Islet precursor cell (in vitro differentiated cells): Measurements from ENCODE around the gene TATDN2.
"Not testable (repeated sequence)": the region's sequence is repeated elsewhere in the genome, so short reads cannot be mapped to it uniquely, and the experiment has no call there.

Source experiments
- DNase-seq: peaks from one replicate; pipeline ENCODE4 v3.0.0-alpha.2; 2018

The TATDN2 gene

GRCh38 chr3:10292505-10293419 is 44.5 kb downstream of the TATDN2 start, which contains the start of gene GHRL:
GHRL (minus strand) TSS chr3:10292947; CDS start chr3:10290180, 2,767 bp downstream.
- no peak for DNase-seq

- DNase-seq = no peak
Measured at GRCh38 chr3:10294030-10294586, 45.8 kb downstream of the TATDN2 start.

- DNase-seq = not testable (repeated sequence)
Measured at GRCh38 chr3:10298064-10298463, 49.8 kb downstream of the TATDN2 start.

- DNase-seq = no peak
Measured at GRCh38 chr3:10299175-10299574, 50.9 kb downstream of the TATDN2 start.

GRCh38 chr3:10299679-10300078 is 51.4 kb downstream of the TATDN2 start:
- DNase-seq = no peak

- DNase-seq = no peak
Measured at GRCh38 chr3:10300087-10300486, 51.8 kb downstream of the TATDN2 start.

- DNase-seq = no peak
Measured at GRCh38 chr3:10303105-10303504, 54.8 kb downstream of the TATDN2 start.

- DNase-seq = no peak
Measured at GRCh38 chr3:10303785-10304184, 55.5 kb downstream of the TATDN2 start.

GRCh38 chr3:10304905-10305304 is 56.6 kb downstream of the TATDN2 start:
- DNase-seq = no peak

- no peak for DNase-seq
Measured at GRCh38 chr3:10305331-10305902, 57.2 kb downstream of the TATDN2 start.

- no peak for DNase-seq
Measured at GRCh38 chr3:10306156-10306555, 57.9 kb downstream of the TATDN2 start.

- DNase-seq = no peak
Measured at GRCh38 chr3:10308678-10309077, 60.4 kb downstream of the TATDN2 start.

- no peak for DNase-seq
Measured at GRCh38 chr3:10309736-10310135, 61.5 kb downstream of the TATDN2 start.

GRCh38 chr3:10310578-10310977 is 62.3 kb downstream of the TATDN2 start:
- DNase-seq = no peak

GRCh38 chr3:10311710-10312109 is 63.5 kb downstream of the TATDN2 start:
- DNase-seq = no peak

GRCh38 chr3:10312391-10312790 is 64.1 kb downstream of the TATDN2 start:
- DNase-seq = no peak

- DNase-seq = no peak
Measured at GRCh38 chr3:10312861-10313260, 64.6 kb downstream of the TATDN2 start.

GRCh38 chr3:10315101-10315500 is 66.8 kb downstream of the TATDN2 start:
- no peak for DNase-seq

GRCh38 chr3:10315771-10316344 is 67.6 kb downstream of the TATDN2 start:
- no peak for DNase-seq

- DNase-seq = no peak
Measured at GRCh38 chr3:10317311-10317960, 69.2 kb downstream of the TATDN2 start.

GRCh38 chr3:10317961-10318350 is 69.7 kb downstream of the TATDN2 start:
- DNase-seq = no peak

- no peak for DNase-seq
Measured at GRCh38 chr3:10319251-10319650, 71.0 kb downstream of the TATDN2 start.

GRCh38 chr3:10319804-10320203 is 71.5 kb downstream of the TATDN2 start:
- no peak for DNase-seq
